Measurements from ENCODE around the gene RABL2A. TPM values are rescaled to one million over a fixed set of nuclear protein-coding genes. Genes with fewer than 3 reads are reported as not detected.
"Not testable (repeated sequence)": the region's sequence is repeated elsewhere in the genome, so short reads cannot be mapped to it uniquely, and the experiment has no call there.

RABL2A gene
- total and polyA plus RNA-seq, 2 donors, result 7.5 to 18.3 TPM

- H3K4me1 ChIP-seq (ENCODE audit: control insufficient read depth in 2 of 2, insufficient read depth in 2 of 2, low read length in 2 of 2); H3K27ac ChIP-seq (ENCODE audit: low read depth in 1 of 2, low read length in 1 of 2); H3K4me3 ChIP-seq (ENCODE audit: low read length in 2 of 2); H3K36me3 ChIP-seq (ENCODE audit: control insufficient read depth in 2 of 2, insufficient read depth in 2 of 2, low read length in 1 of 2); H3K27me3 ChIP-seq (ENCODE audit: control insufficient read depth in 2 of 2, insufficient read depth in 1 of 2, low read length in 1 of 2); DNase-seq (ENCODE audit: low read depth in 6 of 9, low spot score in 9 of 9); H3K9me3 ChIP-seq (ENCODE audit: control insufficient read depth in 2 of 2, insufficient read depth in 1 of 2, low read length in 1 of 2): not testable (repeated sequence)
- whole genome bisulfite sequencing, result 98% methylated on average over 3 of the region's 3 CpGs
Measured at GRCh38 chr2:113638084-113638483, 11.0 kb downstream of the RABL2A start.

GRCh38 chr2:113646217-113646616 is 19.2 kb downstream of the RABL2A start:
- not testable (repeated sequence) for H3K9me3 ChIP-seq (ENCODE audit: control insufficient read depth in 2 of 2, insufficient read depth in 1 of 2, low read length in 1 of 2); H3K4me3 ChIP-seq (ENCODE audit: low read length in 2 of 2); DNase-seq (ENCODE audit: low read depth in 6 of 9, low spot score in 9 of 9); H3K27me3 ChIP-seq (ENCODE audit: control insufficient read depth in 2 of 2, insufficient read depth in 1 of 2, low read length in 1 of 2); H3K36me3 ChIP-seq (ENCODE audit: control insufficient read depth in 2 of 2, insufficient read depth in 2 of 2, low read length in 1 of 2); H3K27ac ChIP-seq (ENCODE audit: low read depth in 1 of 2, low read length in 1 of 2); H3K4me1 ChIP-seq (ENCODE audit: control insufficient read depth in 2 of 2, insufficient read depth in 2 of 2, low read length in 2 of 2)
- WGBS, result 97% methylated on average over 2 of the region's 2 CpGs

GRCh38 chr2:113650834-113651815 is 24.1 kb downstream of the RABL2A start:
- H3K27me3 ChIP-seq (ENCODE audit: control insufficient read depth in 2 of 2, insufficient read depth in 1 of 2, low read length in 1 of 2); H3K4me3 ChIP-seq (ENCODE audit: low read length in 2 of 2); H3K4me1 ChIP-seq (ENCODE audit: control insufficient read depth in 2 of 2, insufficient read depth in 2 of 2, low read length in 2 of 2); H3K36me3 ChIP-seq (ENCODE audit: control insufficient read depth in 2 of 2, insufficient read depth in 2 of 2, low read length in 1 of 2); H3K9me3 ChIP-seq (ENCODE audit: control insufficient read depth in 2 of 2, insufficient read depth in 1 of 2, low read length in 1 of 2); H3K27ac ChIP-seq (ENCODE audit: low read depth in 1 of 2, low read length in 1 of 2); DNase-seq (ENCODE audit: low read depth in 6 of 9, low spot score in 9 of 9): not testable (repeated sequence)
- WGBS, result 66% methylated on average over 8 of the region's 14 CpGs

GRCh38 chr2:113652599-113652998 is 25.5 kb downstream of the RABL2A start:
- WGBS, result 94% methylated on average over 1 of the region's 3 CpGs
- DNase-seq (ENCODE audit: low read depth in 6 of 9, low spot score in 9 of 9); H3K27me3 ChIP-seq (ENCODE audit: control insufficient read depth in 2 of 2, insufficient read depth in 1 of 2, low read length in 1 of 2); H3K4me3 ChIP-seq (ENCODE audit: low read length in 2 of 2); H3K9me3 ChIP-seq (ENCODE audit: control insufficient read depth in 2 of 2, insufficient read depth in 1 of 2, low read length in 1 of 2); H3K27ac ChIP-seq (ENCODE audit: low read depth in 1 of 2, low read length in 1 of 2); H3K36me3 ChIP-seq (ENCODE audit: control insufficient read depth in 2 of 2, insufficient read depth in 2 of 2, low read length in 1 of 2); H3K4me1 ChIP-seq (ENCODE audit: control insufficient read depth in 2 of 2, insufficient read depth in 2 of 2, low read length in 2 of 2): not testable (repeated sequence)

- not testable (repeated sequence) for H3K4me1 ChIP-seq (ENCODE audit: control insufficient read depth in 2 of 2, insufficient read depth in 2 of 2, low read length in 2 of 2); H3K27me3 ChIP-seq (ENCODE audit: control insufficient read depth in 2 of 2, insufficient read depth in 1 of 2, low read length in 1 of 2); DNase-seq (ENCODE audit: low read depth in 6 of 9, low spot score in 9 of 9); H3K4me3 ChIP-seq (ENCODE audit: low read length in 2 of 2); H3K27ac ChIP-seq (ENCODE audit: low read depth in 1 of 2, low read length in 1 of 2); H3K9me3 ChIP-seq (ENCODE audit: control insufficient read depth in 2 of 2, insufficient read depth in 1 of 2, low read length in 1 of 2); H3K36me3 ChIP-seq (ENCODE audit: control insufficient read depth in 2 of 2, insufficient read depth in 2 of 2, low read length in 1 of 2)
- 91% methylated on average over 27 of the region's 27 CpGs for WGBS
Measured at GRCh38 chr2:113656031-113656624, 29.1 kb downstream of the RABL2A start.

GRCh38 chr2:113657735-113658134 is 30.7 kb downstream of the RABL2A start:
- DNase-seq (ENCODE audit: low read depth in 6 of 9, low spot score in 9 of 9); H3K4me1 ChIP-seq (ENCODE audit: control insufficient read depth in 2 of 2, insufficient read depth in 2 of 2, low read length in 2 of 2); H3K27ac ChIP-seq (ENCODE audit: low read depth in 1 of 2, low read length in 1 of 2); H3K9me3 ChIP-seq (ENCODE audit: control insufficient read depth in 2 of 2, insufficient read depth in 1 of 2, low read length in 1 of 2); H3K36me3 ChIP-seq (ENCODE audit: control insufficient read depth in 2 of 2, insufficient read depth in 2 of 2, low read length in 1 of 2); H3K27me3 ChIP-seq (ENCODE audit: control insufficient read depth in 2 of 2, insufficient read depth in 1 of 2, low read length in 1 of 2); H3K4me3 ChIP-seq (ENCODE audit: low read length in 2 of 2): not testable (repeated sequence)
- 97% methylated on average over 17 of the region's 17 CpGs for WGBS

GRCh38 chr2:113663285-113664060 is 36.4 kb downstream of the RABL2A start:
- whole genome bisulfite sequencing, result 94% methylated on average over 10 of the region's 10 CpGs
- not testable (repeated sequence) for H3K27me3 ChIP-seq (ENCODE audit: control insufficient read depth in 2 of 2, insufficient read depth in 1 of 2, low read length in 1 of 2); H3K27ac ChIP-seq (ENCODE audit: low read depth in 1 of 2, low read length in 1 of 2); H3K4me3 ChIP-seq (ENCODE audit: low read length in 2 of 2); DNase-seq (ENCODE audit: low read depth in 6 of 9, low spot score in 9 of 9); H3K9me3 ChIP-seq (ENCODE audit: control insufficient read depth in 2 of 2, insufficient read depth in 1 of 2, low read length in 1 of 2); H3K36me3 ChIP-seq (ENCODE audit: control insufficient read depth in 2 of 2, insufficient read depth in 2 of 2, low read length in 1 of 2); H3K4me1 ChIP-seq (ENCODE audit: control insufficient read depth in 2 of 2, insufficient read depth in 2 of 2, low read length in 2 of 2)

- H3K4me3 ChIP-seq (ENCODE audit: low read length in 2 of 2); H3K27me3 ChIP-seq (ENCODE audit: control insufficient read depth in 2 of 2, insufficient read depth in 1 of 2, low read length in 1 of 2); H3K9me3 ChIP-seq (ENCODE audit: control insufficient read depth in 2 of 2, insufficient read depth in 1 of 2, low read length in 1 of 2); H3K27ac ChIP-seq (ENCODE audit: low read depth in 1 of 2, low read length in 1 of 2); H3K36me3 ChIP-seq (ENCODE audit: control insufficient read depth in 2 of 2, insufficient read depth in 2 of 2, low read length in 1 of 2); DNase-seq (ENCODE audit: low read depth in 6 of 9, low spot score in 9 of 9); H3K4me1 ChIP-seq (ENCODE audit: control insufficient read depth in 2 of 2, insufficient read depth in 2 of 2, low read length in 2 of 2): not testable (repeated sequence)
- WGBS, result 90% methylated on average over 6 of the region's 6 CpGs
Measured at GRCh38 chr2:113664761-113665533, 37.9 kb downstream of the RABL2A start.
